Activated CD4-positive, alpha-beta T cell treated with anti-CD3 and anti-CD28 coated beads, Interleukin-2, amount 50 U/mL, for 48 hours (primary cell): ENCODE results near the gene IFI27L2.

Experiments used
- DNase-seq, 2 experiments: peaks; one replicate each; pipeline ENCODE4 v3.0.0-alpha.2; 2020

Gene IFI27L2

DNA sequence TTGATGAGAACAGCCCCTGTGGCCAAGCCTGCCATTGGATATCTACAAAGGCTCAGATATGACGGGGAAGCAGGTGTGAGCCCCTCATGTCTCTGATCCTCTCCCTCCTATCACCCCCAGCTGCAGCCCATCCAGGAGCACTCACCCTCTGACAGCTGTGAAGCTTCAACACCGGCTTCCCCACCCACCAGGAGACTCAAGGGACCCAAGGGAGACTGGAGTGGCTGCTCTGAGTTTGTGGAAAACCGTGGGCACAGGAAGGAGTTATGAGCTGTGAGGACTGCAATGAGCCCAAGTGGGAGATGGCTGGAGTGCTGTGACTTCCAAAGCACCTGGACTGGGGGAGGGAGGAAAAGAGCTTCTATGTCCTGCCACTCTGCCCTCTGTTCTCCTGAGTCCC lies 7.9 kb downstream of the IFI27L2 start:
- no peak for DNase-seq

DNA sequence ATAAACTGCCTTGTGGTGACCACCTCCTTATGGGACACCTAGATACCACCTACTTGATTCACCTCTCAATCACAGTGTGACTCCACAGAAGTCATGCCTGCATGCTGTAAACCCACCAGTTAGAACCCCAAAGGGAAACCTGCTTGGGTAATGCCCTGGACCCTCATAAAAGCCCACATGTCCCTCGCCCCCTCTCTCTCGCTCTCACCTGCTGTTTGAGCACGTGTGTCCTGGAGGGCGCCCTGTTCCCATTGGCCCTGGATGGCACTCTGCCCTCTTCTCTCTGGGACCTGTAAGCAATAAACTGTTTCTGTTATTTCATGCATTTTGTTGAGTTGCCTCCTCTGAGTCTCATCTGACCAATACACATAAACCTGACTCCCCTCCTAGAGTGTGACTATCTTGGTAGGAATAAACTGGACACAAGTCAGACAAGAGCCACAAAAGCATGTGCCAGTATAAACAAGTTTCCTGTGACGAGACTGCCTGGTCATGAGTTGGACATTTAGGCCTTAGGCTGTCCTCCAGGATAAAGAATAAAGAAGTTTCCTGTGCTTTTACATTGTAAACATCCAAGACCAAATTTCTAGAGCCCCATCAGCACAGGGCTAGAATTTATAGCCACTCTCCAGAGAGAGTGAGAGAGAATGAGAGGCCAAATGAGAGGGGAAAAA lies 8.6 kb downstream of the IFI27L2 start:
- no peak for DNase-seq

DNA sequence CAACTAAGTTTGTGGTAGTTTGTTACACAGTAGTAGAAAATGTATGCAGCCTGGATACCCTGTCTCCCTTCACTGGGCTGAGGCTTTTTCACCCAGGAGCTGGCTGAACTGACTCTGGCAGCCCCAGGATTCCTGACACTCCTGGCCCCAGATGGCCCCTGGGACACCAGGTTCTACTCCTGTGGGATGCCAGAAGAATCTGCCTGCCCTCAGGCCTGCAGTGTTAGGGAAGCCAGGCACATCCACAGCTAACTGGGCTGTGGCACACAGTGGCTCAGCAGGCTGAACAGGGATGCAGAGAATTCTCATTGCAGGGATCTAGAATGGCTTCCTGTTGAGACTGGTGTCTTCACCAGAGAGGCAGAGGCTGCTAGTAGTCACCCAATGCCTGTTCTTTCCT lies 10.3 kb downstream of the IFI27L2 start:
- no peak for DNase-seq

DNA sequence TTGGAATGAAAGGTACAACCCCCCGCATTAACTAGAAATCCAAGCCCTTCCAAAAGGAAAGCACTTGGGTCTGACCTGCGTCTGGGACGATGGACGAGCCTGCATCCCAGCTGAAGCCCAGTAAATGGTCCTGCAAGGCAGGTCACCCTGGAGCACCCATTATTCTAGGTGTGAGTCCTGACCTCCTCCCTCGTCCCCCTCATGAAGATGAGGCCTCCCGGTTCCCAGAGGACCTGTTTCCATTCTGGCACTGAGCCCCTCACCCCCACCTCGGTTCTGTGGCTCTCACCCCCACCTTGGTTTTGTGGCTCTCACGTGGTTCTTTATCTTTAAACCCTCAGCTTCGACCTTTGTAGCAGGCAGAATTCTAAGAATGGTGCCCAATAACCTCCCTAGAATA lies 11.5 kb downstream of the IFI27L2 start:
- no peak for DNase-seq

DNA sequence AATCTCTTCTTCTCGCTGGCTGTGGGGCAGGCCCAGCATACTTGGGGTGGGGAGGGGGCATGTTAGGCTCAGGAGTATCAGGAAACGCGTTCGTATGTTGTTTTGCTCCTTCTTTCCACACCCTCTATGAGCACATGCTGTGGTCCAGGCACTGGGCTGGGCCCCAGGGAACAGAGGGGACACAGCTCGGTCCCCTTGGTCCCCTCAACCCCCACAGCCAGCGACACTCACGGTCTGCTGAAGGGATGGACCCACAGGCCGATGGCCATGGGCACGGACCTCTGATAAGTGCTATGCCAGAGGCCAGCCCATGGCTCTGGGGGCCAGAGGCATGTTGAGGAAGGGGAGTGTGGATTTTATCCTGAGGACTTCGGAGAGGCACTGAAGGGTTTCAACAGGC lies 12.7 kb downstream of the IFI27L2 start:
- no peak for DNase-seq

DNA sequence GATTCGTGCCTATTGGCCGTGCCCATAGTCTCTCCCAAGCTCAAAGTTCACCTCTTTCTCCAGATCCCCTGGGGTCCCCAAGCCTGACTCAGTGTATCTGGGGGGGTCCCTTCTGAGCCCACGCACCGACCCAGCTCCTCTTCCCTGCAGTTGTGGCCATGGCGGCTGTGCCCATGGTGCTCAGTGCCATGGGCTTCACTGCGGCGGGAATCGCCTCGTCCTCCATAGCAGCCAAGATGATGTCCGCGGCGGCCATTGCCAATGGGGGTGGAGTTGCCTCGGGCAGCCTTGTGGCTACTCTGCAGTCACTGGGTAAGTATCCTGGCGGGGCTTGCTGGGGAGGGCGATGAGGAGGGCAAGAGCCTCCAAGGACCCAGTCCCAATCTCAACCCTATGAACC lies 13.8 kb downstream of the IFI27L2 start:
- no peak for DNase-seq

DNA sequence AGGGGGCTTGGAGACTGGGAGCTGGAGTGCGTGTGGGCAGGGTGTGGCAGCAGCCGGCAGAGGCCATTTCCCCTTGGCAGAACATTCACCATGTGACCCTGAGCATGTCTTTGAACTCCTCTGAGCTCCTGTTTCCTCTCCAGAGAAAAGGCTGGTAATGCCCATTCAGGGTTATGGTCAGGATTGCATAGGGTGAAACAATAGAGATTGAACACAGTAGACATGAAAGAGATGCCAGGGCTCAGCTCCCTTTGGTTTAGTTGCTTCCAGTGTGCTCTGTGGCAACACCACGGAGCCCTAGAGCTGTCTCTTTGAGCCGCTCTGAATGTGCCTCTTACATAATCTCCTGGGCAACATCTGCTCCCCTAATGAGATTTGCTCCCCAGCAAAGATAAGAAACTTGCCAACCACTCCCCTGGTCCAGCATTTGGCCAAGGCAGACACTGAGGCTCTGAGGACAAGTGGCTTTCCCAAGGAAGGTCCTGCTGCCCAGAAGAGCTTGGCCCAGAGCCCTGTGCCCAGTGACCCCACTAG lies 14.3 kb downstream of the IFI27L2 start:
- no peak for DNase-seq

DNA sequence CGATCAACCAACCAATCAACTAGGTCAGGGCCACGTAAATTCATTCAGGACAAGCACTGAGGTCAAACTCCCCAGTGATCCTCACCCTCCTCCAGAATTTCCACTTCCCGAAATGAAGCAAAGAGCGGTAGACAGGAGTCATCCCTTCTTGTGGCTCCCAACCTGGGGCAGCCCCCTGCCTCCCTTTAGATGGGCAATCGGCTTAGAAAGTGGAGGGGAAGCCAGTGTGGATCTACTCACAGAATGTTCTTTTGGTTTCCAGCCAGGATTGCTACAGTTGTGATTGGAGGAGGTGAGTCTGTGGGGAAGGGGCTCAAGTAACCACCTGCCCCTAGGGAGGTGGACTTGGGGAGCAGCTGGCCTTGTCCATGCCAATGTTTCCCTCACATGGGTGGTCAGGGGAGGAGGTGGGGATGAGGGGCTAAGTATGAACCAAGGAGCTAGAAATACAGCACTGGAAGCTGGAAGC lies 14.8 kb downstream of the IFI27L2 start:
- DNase-seq = no peak

DNA sequence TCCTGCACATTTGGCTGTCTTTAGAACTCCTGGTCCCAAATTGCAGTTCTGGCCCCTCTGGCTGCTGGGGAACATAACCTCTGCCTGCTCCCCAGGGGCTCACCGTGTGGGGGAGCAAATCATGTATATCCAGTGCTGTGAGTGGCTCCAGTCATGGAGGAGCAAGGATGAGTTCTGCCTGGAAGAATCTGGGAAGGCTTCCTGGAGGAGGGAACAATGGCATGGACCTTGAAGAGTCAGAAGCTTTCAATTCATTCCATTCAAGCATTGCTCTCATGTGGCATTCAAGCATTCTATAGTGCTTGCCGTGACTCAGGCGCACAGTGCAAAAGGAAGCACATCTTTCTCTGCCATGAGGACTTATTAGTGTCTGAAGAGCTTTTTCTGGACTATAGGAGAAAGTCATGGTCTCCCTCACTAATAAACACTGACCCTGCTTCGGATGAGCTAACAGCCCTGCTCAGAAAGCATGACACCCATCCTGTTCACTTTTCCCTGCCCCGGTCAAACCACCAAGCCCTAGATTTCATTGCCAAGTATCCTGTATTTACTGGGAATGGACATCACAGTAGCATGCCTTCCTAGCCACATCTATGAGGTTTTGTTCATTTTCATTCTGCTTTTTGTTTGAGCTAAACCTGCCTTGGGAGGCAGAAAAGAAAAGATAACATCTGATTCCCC lies 15.4 kb downstream of the IFI27L2 start:
- no peak for DNase-seq

DNA sequence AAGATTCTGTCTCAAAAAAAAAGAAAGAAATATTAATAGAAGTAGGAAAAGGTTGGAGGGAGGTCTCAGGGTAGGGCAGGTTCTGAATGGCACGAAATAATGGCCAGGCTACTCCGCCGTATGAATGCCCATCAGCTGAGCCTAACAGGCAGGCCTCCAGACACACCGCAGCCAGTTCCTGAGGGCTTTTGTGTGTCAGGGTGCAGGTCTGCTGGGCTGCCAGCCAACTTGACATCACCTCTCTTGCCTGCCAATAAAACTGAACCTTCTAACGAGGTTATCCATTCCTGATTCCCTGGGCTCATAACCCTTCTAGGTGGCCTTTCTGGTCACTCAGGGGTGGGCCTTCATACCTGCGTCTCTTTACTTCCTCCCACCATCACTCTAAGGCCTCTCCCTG lies 15.9 kb downstream of the IFI27L2 start:
- DNase-seq = no peak

DNA sequence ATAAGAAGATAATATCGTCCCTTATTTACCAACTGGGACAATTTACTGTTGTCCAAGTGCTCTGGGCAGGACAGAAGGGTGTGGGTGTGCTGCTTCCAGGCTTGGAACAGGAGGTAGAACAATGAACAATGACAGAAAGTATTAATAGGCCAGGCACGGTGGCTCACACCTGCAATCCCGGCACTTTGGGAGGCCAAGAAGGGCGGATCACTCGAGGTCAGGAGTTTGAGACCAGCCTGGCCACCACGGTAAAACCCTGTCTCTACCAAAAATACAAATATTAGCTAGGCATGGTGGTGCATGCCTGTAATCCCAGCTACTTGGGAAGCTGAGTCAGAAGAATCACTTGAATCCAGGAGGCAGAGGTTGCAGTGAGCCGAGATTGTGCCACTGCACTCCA lies 16.3 kb downstream of the IFI27L2 start:
- no peak for DNase-seq

DNA sequence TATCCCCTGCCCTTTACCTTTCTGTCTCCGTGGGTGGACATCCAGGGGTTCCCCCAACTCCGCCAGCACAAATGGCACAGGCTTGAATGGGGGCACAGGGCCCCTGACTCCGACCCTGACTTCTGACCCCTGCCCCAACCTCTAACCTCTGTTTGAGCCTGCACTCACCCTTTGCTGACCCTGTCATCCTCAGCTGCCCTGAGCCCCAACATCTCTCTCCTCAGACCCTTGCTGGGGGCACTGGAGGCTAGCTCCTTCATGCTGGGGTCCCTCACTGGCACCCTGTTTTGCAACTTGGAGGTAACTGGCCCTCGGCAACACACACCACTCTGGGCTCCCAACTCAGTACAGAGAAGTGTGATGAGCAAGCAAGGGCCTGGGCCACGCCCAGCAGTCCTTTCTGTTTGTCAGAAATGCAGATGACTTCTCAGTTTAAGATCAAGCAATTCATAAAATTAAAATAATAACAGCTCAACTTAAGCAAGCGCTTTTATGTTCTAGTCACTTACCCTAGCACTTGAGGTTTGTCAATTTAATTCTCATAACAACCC lies 16.8 kb downstream of the IFI27L2 start:
- DNase-seq = no peak

DNA sequence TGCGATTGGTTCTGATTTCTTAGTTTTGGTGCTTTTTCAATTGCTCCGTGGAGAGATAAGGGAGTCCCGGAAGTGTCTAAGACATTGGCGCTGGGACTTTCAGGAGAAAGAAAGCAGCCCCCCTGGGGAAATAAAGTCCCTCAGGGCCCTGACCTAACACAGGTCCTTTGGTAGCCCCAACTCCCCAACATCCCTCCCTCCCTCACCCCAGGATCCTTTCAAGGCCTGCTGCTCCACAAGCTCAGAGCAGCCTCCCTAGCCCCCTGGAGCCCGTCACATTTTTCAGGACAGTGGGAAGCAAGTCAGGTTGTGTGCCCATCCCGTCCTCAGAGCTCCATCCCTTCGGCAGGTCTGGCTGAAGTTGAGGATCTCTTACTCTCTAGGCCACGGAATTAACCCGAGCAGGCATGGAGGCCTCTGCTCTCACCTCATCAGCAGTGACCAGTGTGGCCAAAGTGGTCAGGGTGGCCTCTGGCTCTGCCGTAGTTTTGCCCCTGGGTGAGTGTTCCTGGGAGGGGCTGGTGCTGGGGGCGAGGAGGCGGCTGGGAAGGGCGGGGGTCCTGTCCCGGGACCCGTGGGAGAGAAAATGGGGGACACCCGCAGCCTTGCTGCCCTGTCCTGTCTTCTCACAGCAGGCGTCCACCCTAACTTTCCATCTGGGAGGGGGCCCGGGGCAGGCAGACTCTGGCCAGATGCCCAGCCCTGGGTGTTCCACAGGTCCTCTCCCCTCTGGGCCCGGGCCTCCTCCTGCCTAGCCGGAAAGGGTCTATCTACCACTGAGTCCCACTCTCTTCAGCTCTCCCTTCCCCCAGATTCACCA lies 17.9 kb downstream of the IFI27L2 start:
- DNase-seq = no peak

DNA sequence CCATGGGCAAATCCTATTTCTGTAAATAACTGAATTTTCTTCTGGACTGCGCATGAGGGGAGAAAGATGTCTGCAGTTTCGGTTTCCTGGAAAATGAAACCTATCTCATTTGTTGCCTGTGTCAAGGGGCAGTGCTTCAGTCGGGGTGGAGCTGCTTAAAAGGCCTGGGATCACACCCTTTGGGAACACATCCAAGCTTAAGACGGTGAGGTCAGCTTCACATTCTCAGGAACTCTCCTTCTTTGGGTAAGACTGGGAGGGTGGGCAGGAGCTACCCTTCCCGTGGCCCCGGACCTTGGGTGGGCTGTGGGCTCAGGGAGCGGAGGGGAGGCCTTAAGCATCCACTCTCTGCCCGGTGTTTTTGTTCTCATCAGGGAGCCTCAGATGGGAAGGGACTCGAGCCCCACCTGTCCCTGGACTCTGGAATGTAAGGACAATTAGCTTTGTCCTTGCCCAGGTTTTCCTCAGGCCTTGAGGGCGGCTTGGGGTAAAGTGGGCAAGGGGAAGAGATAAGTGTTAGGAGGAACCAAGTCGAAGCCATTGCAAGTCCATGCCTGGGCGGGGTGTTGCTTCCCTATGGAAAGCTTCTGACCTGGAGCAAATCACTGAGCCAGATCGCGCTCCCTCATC lies 18.7 kb downstream of the IFI27L2 start, which contains the start of gene IFI27:
TSS of gene IFI27 (plus strand) at position 185 of the 630 bp plus-strand sequence.
- DNase-seq = no peak

DNA sequence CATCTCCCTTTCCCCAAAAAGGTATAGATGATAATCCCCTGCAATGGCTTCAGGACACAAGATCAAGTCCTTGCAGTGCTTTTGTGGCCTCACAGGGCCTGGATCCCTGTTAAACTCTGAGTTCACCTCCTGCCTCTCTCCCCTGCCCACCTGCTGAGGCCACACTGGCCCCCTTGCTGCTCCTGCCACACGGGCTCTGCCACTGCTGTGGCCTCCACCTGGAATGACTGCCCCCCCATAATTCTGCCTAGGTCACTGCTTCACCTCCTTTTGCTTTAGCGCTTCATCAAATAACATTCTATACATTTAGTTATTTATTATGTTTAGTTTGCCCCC lies 19.5 kb downstream of the IFI27L2 start:
- DNase-seq = no peak

DNA sequence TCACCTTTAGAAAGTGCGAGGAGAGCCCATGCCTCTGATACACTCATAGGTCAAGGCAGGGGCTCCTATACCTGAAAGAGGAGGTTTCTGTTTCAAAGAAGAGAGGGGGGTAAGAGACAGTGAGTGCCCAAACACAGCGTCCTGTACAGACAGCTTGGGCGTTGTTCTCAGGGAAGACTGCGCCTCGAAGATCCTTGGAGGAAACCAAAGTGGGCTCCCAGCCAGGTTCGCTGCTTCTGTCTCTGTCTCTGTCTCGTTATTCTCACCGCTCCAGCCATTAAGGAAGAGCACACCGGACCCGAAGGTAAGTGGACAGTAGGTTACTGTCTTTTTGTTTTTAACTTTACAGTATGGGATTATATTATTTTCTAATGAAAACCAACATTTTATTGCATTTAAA lies 24.7 kb downstream of the IFI27L2 start:
- no peak for DNase-seq

DNA sequence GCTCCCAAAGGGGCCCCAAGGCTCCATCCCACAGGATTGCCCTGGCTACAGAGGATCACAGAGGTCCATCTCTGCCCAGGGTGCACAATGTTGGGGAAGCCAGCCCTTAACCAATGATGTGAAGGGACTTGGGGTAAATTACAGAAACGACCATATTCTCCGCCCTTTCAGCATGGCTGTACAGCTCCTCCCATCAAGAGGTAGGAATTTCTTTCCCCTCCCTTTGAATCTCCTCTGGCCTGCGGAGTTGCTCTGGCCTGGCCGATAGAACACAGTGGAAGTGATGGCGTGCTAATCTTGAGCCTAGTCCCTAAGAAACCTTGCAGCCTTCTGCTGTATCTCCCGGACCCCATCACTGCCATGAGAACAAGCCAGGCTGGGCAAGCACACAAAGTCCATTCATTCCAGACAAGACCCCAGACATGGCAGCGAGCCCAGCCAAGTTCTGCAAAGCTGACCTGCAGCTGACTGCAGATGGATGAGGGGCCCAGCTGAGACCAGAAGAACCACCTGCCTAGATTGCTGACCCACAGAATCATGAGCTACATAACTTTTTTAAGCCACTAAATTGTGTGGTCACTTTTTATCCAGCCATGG lies 25.8 kb downstream of the IFI27L2 start:
- DNase-seq = no peak

DNA sequence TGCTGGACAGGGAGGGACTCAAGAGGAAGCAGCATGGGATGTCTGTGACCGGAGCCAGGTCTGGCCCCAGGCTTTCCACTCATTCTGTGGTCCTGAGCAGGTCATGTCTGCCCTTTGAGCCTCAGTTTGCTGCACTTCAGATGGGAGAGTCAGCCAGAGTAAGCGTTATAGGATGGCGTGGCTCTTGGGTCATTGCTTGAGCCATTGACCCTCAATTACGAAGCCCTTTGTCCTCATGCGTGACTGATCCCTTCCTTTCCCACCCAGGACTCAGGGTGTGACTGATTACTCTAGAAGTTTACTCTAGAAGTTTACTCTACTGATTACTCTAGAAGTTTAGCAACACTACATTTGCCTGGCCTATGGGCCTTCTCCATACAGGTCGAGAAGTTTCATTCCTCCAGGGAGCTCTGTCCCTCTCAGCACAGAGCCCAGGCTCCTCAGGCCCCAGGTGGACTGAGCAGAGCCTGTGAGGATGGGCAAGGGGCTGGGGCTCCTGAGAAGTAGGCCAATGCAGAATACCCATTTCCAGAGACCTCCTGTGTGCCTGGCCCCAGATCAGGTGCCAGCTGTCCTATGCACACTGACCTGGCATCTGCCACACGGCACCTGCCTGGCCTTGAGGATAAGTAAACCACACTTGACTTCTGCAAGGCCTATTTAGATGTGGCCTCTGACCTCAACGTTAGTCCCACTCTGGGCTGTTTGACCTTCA lies 26.5 kb downstream of the IFI27L2 start:
- DNase-seq = no peak

DNA sequence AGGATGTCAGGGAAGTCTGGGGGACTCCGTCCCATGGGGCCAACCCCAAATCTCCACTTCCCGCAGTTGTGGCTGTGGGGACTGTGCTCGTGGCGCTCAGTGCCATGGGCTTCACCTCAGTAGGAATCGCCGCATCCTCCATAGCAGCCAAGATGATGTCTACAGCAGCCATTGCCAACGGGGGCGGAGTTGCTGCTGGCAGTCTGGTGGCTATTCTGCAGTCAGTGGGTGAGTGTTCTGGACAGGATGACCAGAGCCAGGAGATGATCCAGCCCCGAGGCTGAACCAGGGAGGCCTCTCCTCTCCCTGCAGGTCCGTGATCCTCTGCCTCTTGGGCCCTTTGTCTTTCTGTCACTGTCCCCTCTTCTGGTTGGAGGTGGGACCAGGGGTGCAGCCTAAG lies 27.7 kb downstream of the IFI27L2 start:
- no peak for DNase-seq

DNA sequence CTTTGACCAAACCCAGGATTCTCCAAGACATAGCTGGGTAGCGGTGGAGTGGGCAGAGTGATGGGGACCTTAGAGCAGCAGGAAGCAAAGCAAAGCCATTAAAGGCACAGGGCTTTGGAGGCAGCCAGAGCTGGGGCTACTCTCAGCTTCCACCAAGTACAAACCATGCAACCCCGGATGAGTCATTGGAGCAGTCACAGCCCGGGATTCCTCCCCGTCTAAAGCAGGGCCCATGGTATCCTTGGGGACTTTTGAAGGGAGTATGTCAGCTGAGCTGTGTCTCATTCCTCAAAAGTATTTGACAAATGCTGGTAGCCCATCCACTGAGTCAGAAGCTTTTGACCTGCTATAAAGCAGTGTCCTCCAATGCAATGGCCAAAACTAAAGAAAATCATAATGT lies 28.6 kb downstream of the IFI27L2 start:
- DNase-seq = no peak

DNA sequence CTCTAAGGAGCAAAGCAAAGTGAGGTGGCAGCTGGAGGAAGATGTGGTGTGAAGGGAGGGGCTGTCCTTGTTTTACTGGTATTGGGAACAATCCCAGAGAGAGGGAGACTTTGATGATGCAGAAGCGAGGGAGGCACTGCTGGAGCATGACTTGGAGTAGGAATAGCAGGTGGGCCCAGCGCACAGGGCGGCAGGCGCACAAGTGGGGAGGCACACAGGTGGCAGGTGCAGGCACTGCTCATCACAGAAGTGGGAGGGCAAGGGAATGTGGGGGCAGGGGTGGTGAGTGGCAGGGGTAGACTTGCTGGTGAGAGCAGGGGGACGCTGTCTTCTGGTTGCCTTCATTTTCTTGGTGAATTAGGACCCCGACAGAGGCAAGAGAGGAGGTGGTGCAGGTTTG lies 30.4 kb downstream of the IFI27L2 start:
- no peak for DNase-seq
